ENCODE measurements around the gene NUDT3. TPM values are rescaled to one million over a fixed set of nuclear protein-coding genes. Genes with fewer than 3 reads are reported as not detected.

Gene NUDT3
- total RNA-seq, 4 donors from 2014 or later: 51.6 to 88.7 (median 57.3) TPM

DNA sequence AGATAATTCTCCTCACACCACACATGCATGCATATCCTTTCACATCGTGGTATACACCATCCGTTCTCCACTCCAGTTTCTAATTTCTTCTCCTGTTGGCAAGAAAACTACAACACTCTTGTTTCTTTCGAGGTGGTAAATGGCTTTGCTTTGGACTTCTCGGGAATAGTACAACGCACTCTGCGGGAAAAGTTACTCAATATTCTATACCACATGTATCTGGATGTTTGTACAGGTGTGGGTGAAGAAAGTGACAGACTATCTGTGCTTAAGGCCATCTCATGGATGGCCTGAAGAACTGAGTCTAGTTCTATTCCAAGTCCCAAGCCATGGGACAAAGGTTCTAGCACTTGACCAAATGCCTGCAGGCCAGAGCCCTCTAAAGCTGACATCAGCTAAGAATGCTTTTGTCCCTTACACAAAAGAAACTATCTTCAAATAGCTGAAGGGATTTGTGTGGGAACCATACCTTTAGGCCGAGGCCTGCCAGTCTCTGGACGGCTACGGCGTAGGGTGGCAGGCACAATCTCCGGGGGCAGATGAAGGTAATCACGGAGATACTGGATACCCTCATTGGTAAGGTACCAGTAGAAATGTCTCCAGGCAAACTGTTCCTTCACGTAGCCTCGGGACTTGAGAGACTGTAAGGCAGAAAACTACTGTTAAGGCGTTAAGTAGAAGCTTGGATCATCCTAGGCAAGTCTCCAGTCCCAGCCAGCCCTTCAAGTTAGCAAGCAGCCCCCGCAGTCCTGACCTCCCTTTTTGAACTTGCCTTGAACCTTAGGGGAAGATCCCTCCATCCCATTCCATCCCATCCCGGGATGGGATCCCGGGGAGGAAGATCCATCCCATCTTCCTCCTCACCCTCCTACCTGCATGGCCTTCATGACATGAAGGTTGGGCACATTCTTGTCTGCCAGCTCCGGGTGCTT is 32.0 kb upstream of the NUDT3 start:
- Histone ChIP-seq H3K4me3 (peak overlapping the region; percentile 57 to 81 (median 70)), H3K27ac (peak overlapping the region in 3 of 4 donors; percentile 86 to 90 (median 87)), H3K36me3 (peaks cover 4 to 51% (median 29%) of the 10 kb centered on the region in 3 donors), H3K9me3 (no peaks in the 10 kb centered on the region), H3K27me3 (no peaks in the 10 kb centered on the region), H3K4me1 (peaks cover 0 to 40% (median 9%) of the 10 kb centered on the region in 4 donors)
- WGBS, 2 donors: 71 to 74% methylated on average over 18 to 19 of the region's 19 CpGs
- TF ChIP-seq CTCF (IDR thresholded peaks at IDR 0.05) (no peak), EP300 (IDR thresholded peaks at IDR 0.05) (no peak), POLR2A (IDR thresholded peaks at IDR 0.05) (no peak)
- DNase-seq (ENCODE audit: low spot score in 2 of 2): no peak

DNA sequence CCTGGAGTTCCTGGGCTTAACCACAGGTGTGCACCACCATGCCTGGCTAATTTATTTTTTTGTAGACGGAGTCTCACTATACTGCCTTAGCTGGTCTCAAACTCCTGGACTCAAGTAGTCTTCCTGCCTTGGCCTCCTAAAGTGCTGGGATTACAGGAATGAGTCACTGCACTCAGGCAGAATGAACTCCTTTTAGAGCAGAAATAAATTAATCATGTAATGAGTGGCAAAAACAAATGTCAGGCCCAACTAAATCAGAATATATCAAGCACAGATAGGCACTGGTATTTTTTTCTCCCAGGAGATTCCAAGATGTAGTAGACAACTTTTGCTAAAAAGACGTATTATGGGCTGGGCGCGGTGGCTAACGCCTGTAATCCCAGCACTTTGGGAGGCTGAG is 30.8 kb upstream of the NUDT3 start:
- Histone ChIP-seq H3K27ac (no peak overlapping the region), H3K9me3 (no peaks in the 10 kb centered on the region), H3K4me1 (peaks cover 0 to 40% (median 9%) of the 10 kb centered on the region in 4 donors), H3K27me3 (no peaks in the 10 kb centered on the region), H3K4me3 (no peak overlapping the region), H3K36me3 (peaks cover 4 to 63% (median 34%) of the 10 kb centered on the region in 3 donors)
- no peak for DNase-seq (ENCODE audit: low spot score in 2 of 2)
- TF ChIP-seq EP300 (IDR thresholded peaks at IDR 0.05): no peak
- TF ChIP-seq CTCF (IDR thresholded peaks at IDR 0.05): no peak
- TF ChIP-seq POLR2A (IDR thresholded peaks at IDR 0.05): no peak
- WGBS, 2 donors: 86 to 95% methylated on average over 5 of the region's 5 CpGs

GRCh38 chr6:34418367-34418766 is 25.9 kb upstream of the NUDT3 start:
- WGBS, 2 donors: 77 to 88% methylated on average over 5 of the region's 5 CpGs
- Histone ChIP-seq H3K4me1 (peaks cover 0 to 36% (median 13%) of the 10 kb centered on the region in 4 donors), H3K4me3 (no peak overlapping the region), H3K27ac (no peak overlapping the region), H3K27me3 (no peaks in the 10 kb centered on the region), H3K9me3 (no peaks in the 10 kb centered on the region), H3K36me3 (peaks cover 0 to 75% (median 29%) of the 10 kb centered on the region in 3 donors)
- TF ChIP-seq EP300 (IDR thresholded peaks at IDR 0.05) (no peak), CTCF (IDR thresholded peaks at IDR 0.05) (no peak), POLR2A (IDR thresholded peaks at IDR 0.05) (no peak)
- no peak for DNase-seq (ENCODE audit: low spot score in 2 of 2)

DNA sequence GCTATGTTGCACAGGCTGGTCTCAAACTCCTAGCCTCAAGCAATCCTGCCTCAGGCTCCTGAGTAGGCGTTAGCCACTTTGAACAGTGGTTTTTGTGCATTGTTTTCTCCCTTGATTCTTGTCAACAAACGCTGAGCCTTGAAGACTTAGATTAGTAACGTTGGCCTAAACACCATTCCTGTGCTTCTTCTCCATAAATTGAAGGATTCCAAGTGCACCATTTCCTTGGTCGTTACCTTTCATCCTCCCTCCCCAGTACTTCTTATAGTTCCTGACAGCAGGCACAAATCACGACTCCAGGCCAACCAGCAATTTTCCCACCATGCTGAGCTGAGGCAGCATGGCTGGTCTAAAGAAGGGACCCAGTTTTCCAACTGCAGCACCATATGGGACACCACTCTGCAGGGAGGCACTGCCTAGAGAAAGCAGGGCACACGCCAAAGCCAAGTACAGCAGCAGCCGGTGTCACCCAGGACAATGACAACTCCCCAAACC is 24.5 kb upstream of the NUDT3 start:
- 54% methylated on average over 7 of the region's 7 CpGs for WGBS, 2 donors
- peaks cover 0 to 61% (median 17%) of the 10 kb centered on the region in 3 donors for H3K36me3 ChIP-seq

More for the DNA sequence above, 24.5 kb upstream of the NUDT3 start:
- H3K27ac ChIP-seq: no peak overlapping the region
- H3K4me3 ChIP-seq: no peak overlapping the region
- peaks cover 0 to 33% (median 17%) of the 10 kb centered on the region in 4 donors for H3K4me1 ChIP-seq
- H3K9me3 ChIP-seq: no peaks in the 10 kb centered on the region
- TF ChIP-seq CTCF (IDR thresholded peaks at IDR 0.05) (no peak), POLR2A (IDR thresholded peaks at IDR 0.05) (no peak), EP300 (IDR thresholded peaks at IDR 0.05) (no peak)
- no peaks in the 10 kb centered on the region for H3K27me3 ChIP-seq
- DNase-seq (ENCODE audit: low spot score in 2 of 2): no peak
